GM21717 (cell line): ENCODE results near the gene POU2F1.

Experiments used
- ATAC-seq: cut with Tn5 transposase; IDR thresholded peaks from one replicate; pipeline ENCODE4 v1.9.1; 2021; ENCODE audit warnings: mild to moderate bottlenecking, moderate library complexity; ENCODE audit not compliant: unreplicated experiment

POU2F1 gene

GRCh38 chr1:167412072-167412471, 191.4 kb downstream of the POU2F1 start:
- ATAC-seq: no peak

DNA sequence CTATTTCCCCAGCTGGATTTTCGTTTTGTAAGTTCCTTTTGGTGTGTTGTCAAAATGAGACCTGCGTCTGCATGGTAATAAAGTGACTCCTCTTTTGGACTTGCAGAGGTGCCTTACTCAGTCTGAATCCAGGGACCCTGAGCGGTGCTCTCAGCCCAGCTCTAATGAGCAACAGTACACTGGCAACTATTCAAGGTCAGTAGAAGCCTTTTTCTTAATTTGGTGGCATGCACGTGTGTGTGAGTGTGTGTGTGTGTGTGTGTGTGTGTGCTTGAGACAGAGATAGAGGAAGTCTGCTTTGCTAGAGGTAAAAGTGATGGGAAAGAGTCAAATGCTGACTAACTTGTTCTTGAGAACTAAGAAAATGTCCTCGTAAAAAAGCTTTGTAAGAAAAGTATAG, 192.2 kb downstream of the POU2F1 start:
- ATAC-seq: no peak

DNA sequence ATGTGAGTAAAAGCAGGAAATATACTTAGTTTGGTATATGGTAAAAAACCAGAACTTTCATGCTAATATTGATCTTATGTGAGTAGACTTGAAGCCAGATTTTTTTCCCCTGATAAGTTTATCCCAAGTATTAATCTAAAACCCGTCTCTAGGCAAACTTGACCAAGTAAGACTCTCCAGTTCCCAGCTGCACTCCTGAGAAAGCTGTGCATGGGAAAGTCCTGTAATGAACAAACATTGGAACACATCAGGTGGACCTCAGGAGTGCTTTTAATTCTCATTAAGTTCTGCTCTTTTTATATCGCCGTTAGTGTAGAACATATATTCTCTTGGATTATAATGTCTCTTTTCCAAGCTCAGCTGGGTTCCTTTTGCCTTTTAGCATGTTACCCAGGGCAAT, 192.6 kb downstream of the POU2F1 start:
- no peak for ATAC-seq

- no peak for ATAC-seq
These were observed 195.8 kb downstream of the POU2F1 start for GRCh38 chr1:167416506-167416905.

GRCh38 chr1:167418391-167418790, 197.7 kb downstream of the POU2F1 start:
- ATAC-seq: no peak

DNA sequence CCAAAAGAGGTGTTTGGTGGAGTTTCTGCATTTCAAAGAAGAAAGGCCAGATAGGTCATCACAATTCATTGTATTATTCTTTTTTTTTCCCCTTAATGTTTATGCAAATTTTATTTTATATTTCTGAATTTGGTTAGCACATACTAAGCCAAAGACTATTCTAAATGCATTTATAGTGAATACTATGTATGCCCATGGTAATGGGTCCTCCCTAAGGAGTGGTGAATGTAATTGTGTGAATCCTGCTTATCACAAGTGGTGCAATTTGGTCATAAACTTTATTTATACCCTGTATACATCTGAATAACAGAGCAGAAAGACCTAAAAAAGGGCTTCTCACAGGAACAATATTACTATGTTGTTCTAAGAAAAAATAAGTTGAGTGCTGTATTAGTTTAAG, 198.6 kb downstream of the POU2F1 start:
- no peak for ATAC-seq

DNA sequence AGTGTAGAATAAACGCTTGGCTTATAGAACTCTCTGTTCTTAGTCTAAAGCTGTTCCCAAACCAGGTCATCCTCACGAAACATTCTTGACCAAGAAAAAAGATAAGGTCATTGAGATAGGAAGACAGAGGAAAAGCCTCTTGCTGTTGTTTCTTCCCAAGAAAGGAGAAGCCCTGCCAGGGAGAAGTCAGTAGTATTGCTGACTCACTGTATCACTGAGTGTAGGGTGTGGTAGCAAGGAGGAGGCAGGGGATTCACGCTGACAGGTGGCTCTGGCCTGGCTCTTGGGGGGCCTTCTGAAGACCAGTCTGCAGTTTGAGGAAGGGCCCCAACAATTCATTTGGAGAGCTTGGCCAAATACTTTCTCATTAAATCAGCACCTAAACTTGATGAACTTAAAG, 199.8 kb downstream of the POU2F1 start:
- no peak for ATAC-seq

DNA sequence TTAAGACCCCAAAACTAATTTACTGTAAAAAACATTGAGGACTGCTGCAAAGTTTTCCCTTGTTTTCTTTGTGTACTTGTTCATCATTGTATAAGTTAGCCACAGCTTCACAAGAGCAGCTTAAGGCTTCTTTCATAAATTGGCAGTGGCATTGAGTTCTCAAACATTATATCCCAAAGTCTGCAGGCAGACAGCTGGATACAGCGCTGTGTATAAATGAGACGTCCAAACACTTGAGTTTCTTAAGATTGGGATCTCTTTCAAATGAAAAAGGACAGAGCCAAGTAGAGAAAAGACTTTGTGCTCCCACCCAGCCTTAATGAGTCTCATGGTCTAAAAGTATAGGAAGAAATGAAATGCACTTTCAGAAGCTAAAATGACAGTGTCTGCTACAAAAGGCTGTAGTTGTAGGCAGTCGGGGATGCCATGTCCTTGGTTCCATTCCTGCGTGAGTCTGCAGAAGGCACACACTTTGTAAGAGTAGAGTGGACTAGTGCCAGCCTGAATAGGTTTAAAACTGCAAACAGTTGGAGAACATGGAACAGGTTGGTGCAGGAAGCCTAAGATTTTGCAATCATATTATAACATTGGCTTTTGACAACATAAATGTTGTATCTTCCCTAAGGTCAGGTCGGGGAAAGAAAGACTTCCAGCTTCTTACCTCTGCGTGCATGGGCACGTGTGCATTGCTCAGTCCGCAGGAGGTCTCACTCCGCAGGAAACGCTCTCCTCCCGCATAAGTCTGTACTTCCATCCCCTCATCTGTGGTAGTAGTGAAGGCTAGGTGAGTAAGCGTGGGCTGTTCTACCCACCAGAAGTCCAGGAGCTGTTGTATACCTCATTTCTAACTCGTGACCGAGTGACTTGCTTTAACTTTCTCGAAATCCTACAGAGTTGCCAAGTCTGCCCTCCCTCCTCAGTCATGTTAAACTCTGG, 203.3 kb downstream of the POU2F1 start:
- no peak for ATAC-seq

GRCh38 chr1:167425482-167425881, 204.8 kb downstream of the POU2F1 start:
- ATAC-seq: no peak

DNA sequence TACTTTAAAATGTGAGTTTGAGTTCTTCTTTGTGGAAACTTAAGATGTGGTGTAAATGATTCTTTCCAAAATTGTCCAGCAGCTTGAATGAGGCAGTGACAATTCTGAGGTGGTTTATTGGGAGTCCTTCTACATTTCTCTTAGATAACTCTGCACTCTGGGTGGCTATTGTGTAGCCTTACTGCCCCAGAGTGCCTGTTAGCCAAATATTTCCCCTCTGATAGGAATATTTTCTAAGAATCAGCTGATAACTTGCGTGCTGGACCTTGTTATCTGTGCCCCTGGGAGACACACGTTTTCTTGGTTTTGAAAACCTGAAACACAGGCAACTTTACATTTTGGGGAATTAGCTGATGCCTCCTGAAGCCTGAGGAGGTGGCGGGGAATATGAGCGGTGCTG, 206.0 kb downstream of the POU2F1 start:
- ATAC-seq: no peak

- ATAC-seq: no peak
These were observed 207.2 kb downstream of the POU2F1 start for GRCh38 chr1:167427848-167428247.

DNA sequence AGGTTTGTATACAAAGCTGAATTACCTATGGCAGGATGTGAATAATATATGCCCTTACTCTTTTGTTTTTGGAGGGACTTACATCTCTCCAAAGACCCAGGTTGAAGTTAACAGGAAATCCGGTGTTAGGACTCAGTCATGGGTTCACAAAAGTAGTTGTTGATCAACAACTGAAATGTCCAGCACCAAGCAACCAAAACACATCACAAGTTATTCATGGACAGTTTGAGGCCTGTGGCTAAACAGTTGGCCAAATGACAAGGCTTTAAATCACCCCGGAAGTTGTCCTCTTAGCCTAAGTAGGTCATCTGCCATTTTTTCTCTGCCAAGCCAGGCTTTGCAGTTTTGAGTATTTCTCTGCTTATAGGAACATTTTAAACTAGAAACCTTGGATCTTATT, 207.7 kb downstream of the POU2F1 start:
- ATAC-seq: no peak

- ATAC-seq: no peak
These were observed 208.9 kb downstream of the POU2F1 start for GRCh38 chr1:167429612-167430011.

DNA sequence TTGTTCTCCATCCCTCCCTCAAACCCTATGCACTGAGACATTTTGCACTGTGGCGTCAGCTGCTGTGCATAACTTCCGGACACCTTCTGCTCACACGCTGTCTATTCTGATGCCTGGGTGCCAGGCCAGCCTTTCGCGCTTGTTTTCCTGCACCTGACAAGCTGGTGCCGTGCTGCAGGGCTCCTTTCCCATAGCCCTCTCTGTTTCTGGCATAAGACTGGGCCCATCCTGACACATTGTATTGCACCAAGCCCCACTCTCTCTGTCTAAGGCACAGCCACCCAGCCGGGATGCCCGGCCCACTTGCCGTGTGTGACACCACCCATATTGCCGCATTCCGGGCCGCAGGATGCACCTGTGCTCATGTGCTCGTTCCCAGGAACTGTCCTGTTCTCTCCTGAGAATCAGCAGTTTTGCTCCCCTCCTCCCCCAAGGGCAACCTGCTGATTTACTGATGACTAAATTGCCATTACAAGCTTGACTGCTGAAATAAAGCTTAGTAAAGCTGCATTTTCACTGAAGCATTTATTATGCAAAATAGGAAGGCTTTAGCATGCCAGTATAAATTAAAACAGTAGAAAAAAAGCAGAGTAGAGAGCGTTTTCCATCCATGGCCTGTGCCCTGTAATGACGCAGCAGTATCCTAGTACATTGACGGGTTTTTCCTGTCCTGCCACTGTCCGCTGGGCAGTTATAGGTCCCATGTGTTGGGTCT, 209.6 kb downstream of the POU2F1 start:
- no peak for ATAC-seq

- no peak for ATAC-seq
These were observed 210.2 kb downstream of the POU2F1 start for GRCh38 chr1:167430849-167431242.

- ATAC-seq: no peak
These were observed 210.7 kb downstream of the POU2F1 start for GRCh38 chr1:167431261-167431908.

DNA sequence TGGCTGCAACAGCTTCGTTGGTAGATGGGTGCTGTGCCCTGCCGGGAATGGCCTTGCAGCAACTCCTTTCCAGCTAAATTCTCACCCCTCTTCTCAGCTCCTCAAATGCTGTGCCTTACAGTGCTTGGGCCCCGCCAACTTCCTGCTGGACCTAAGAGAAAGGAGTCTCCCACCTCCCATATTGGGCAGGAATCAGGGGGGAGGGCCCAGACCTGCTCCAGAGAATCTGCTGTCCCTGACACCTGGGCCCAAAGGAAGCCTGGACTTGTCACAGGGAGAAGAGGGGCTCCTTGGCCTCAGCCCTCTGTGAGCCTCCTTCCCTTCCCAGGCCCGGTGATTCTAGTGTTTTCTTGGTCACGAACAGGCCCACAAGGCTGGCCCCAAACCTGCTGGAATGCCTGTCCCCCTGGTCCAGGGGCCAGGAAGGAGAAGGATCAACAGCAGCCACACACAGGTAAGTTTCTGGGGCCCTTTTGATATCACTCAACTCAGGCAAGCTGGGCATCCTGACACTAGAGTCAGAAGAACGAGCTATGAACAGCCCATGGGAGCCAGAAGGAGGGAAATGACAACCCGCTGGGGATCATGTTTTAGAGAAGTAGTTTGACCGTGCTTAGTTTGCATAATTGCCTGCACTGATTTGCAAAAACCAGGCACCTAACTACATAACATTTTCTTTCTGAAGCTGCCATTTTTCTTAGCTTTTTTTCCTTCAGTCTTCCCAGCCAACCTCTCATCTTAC, 211.4 kb downstream of the POU2F1 start:
- ATAC-seq: no peak

DNA sequence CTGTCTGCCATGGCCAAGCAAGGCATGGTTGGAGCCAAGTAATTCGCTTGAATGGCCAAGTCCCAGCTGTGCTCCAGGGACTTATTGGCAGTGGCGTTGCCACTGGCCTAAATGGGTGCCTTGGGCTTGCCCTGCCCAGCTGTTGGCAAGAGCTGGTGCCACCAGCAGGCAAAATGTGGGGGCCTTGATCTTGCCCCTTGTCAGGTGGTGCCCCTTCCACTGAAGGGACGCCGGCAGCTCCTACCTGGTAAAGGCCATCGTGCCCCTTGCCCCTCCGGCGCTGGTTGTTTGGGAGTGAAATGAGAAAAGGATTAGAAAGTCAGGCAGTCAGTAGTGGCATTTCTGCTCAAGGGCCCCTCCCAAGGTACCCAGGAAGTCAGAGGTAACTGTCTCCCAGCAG, 212.1 kb downstream of the POU2F1 start:
- ATAC-seq: no peak

GRCh38 chr1:167433884-167434283, 213.2 kb downstream of the POU2F1 start:
- ATAC-seq: no peak

DNA sequence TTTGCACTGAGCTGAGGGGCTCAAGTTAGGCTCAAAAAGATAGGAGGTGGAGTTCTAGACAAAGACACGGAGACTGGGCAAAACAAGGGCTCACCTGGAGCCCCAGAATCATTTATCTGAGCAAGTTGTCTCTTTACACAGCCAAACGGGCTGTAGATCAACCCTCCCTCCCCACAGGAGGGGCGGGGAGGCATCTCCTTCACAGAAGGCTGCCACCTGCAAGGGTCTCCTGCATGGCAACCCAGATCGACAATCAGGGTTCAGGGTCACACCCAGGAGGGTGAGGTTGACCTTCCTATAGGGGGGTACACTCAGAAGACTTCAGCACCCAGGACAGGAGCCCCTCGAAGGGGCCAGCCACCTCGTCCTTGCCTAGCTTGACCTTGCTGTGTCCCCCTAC, 213.6 kb downstream of the POU2F1 start:
- no peak for ATAC-seq

- no peak for ATAC-seq
These were observed 214.8 kb downstream of the POU2F1 start for GRCh38 chr1:167435484-167435883.
